GM19025 (cell line): Measurements from ENCODE around the gene GLCE.
"Not testable (repeated sequence)": the region's sequence is repeated elsewhere in the genome, so short reads cannot be mapped to it uniquely, and the experiment has no call there.

Experiments used
- ATAC-seq: cut with Tn5 transposase; IDR thresholded peaks from one replicate; pipeline ENCODE4 v1.9.1; 2021; ENCODE audit warnings: mild to moderate bottlenecking, low read depth, moderate library complexity; ENCODE audit not compliant: unreplicated experiment

The GLCE gene

DNA sequence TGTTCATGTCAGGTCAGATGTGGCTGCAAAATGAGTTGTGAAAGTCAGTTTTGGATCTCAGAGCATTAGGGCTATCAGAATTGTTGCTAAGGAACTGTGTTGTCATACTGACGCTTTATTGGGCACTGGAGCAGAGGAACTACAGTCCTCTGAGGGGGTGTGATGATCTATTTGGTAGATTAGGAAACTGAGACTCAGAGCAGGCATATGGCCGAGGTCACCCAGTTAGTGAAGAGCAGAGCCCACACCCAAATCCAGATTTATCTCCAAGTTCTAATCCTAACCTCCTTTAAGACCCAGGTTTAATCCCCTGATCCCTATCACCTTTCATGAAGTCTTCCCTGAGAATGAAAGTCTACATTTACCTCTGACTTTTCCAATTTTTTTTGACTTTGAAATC is 25.6 kb upstream of the GLCE start:
- ATAC-seq = no peak

DNA sequence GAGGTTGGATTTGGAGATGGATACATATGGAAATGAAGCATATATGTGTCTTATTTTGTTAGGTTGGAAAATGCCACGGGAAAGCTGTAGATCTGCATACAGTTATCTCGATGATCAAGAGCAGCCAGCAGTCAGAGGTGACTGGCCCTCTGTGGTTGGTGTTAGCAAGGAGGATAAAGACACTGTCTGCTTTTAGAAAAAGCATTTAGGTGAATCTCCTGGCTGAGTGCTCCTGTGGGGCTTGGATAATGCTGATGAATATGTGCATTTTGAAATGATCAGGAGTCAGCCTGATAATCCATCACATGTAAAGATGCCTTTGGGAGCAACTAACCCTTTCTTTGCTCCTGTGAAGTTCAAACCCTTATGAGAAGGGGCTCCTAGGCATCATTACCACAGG is 24.9 kb upstream of the GLCE start:
- no peak for ATAC-seq

DNA sequence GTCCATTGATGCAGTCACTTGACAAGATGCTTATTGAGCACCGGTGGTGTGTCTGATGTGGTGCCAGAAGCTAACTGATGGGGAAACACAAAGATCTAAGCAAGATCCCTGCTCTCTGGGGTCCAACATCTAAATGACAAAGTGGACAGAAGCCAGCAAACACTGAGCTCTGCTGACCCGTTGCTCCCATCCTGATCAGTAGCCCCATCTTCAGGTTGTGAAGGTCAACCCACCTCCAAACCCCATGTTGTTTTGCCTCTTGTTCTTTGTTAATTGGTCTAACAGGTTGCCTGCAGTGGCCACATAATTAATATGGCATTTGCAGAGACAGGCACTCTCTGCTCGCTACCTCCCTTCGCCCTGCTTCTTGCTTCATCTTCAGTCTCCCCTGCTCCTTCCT is 21.5 kb upstream of the GLCE start:
- no peak for ATAC-seq

DNA sequence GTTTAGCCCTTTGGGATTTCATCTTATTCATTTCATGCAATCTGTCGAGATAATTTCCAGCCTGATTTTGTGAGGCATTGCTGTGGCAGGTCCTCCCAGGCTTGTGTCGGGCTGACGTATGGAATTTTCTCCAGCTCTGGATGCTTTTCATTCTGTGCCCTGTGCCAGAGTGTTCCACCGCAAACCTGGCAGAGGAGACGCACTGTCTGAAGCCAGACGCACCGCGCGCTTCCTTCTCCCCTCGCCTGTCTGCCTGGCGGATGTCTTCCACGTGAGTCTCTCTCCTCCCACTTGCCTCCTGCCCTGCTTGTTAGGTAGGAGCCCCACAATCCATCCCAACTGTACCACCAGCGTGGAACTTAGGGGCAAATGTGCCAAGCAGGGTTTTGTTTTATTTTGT is 20.1 kb upstream of the GLCE start:
- no peak for ATAC-seq

DNA sequence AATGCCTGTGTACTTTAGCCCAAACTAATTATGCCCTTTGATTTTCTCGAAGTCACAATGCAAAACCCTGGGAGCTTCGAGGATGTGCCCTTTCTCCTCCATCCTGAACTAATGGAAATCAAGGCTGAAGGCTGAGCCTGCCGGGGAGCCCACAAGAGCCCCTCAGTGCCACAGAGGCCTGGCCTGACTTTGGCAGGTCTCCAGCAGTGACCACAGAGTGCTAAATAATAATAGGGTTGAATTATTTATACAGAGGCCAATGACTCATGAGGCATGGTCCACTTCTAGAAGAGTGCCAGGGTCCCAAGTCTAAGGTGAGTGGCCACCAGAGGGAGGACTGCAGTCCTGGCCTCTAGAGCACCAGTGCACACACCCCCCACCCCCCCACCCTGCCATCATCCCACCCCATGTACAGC is 19.1 kb upstream of the GLCE start:
- no peak for ATAC-seq

DNA sequence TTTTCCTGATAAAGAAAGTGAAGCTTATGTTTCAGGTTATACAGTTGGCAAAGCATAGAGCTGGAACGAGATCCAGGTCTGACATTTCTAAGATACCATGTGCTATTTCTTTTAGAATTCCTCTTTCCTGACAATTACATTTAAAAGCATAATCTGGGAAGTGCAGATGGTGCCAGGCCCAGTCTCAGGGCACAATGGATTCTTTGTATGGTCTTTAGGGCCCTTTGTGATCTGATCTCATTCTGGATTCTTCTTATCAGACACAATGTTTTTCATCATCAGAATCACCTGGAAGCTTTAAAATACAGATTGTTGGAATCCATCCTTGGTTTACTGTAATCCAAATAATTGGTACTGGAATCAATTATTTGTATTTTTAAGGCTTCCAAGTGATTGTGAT is 18.6 kb upstream of the GLCE start:
- ATAC-seq = no peak

DNA sequence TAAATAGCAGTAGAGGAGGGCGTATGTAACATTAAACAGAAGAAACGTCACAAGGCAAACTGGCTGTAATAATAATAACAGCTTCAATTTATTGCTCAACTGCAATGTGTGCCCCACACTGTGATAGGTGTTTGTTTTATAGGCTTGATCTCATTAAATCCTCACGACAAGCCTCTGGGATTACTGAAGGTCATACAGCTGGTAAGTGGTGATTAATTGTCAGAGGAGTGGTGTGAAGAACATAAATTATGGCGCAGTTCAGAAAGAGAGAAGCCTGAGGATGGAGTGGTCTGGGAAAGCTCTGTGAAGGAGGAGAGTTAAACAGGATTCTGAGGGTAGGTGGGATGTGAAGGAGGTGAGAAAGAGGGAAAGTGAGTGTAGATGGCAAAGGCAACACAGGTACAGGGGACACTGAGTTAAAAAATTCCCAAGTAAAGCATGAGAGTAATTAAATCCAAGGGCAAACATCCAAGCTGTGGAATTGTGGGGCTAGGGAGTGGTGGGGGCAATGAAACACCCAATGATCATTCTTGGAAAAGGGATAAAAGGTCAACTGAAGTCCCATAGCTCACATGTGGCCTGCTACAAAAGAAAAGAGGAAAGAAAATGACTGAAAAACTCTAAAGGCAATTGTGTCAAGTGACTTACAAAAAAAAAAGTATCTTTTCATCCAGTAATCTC is 16.5 kb upstream of the GLCE start:
- no peak for ATAC-seq

DNA sequence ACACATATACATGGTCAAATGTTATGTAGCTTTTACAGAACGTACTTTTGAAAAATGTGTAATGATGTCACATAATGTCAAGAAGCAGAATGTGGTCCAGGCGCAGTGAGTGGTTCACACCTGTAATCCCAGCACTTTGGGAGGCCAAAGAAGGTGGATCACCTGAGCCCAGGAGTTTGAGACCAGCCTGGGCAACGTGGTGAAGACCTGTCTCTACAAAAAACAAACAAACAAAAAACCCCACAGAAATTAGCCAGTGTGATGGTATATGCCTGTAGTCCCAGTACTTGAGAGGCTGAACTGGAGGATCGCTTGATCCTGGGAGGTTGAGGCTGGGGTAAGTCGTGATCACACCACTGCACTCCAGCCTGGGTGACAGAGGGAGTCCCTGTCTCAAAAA is 15.9 kb upstream of the GLCE start:
- ATAC-seq = no peak

DNA sequence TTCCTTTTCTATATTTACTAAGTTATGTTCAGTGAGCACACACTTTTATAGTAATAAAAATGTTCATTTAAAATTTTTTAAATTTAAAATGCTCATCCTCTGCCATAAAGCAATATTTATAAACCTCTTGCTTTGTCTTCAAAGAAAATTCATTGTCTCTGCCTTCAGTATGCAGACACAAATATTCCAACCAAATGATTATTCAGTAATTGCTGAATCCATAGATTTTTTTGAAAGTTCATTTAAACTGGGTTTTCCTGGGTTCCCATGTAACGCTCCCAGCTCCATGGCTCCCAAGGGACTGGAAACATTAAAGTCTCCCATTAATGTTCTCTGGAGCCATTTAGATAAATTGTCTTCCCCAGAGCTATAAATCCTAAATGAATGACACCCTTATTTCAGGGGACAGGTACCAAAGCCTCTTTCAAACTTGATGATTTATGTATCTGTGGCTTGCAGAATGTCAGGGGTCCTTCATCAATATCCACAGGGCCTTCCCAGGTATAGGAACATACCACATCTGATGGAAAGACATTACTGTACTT is 15.2 kb upstream of the GLCE start:
- ATAC-seq = no peak

DNA sequence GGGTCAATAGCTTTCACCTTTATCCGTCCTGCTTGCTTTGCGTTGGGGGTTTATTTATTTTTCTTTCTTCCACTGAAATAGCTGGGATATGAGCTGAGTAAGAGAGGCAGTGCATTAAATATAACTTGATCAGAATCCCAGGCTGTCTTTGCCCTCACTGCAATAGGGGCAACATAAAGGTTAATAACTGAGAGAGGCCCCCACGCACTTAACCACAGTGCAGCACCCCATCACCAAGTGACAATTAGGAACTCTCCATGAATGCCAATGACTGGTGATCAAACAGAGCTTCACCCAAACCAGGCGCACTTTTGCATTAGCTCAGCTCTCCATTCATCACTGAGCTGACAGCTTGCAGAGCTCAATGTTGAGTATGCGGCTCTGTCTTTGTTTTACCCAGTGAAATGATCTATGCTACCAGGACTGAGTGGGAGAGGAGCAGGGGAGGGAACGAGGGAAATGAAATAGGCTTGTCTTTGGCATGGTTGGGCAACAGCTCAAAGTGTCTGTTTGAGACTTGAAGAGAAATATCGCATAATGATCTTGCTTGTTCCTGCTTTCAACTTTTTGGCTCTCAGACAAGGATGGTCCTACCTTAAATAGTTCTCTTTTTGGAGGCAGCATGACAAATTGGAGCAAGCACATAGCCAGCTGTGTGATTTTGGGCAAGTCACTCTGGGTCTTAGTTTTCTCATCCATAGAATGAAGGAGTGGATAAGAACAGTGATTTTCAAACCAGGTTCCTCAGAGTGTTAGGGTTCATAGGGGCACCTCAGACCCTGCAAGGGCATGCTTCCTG is 14.5 kb upstream of the GLCE start:
- ATAC-seq = no peak

DNA sequence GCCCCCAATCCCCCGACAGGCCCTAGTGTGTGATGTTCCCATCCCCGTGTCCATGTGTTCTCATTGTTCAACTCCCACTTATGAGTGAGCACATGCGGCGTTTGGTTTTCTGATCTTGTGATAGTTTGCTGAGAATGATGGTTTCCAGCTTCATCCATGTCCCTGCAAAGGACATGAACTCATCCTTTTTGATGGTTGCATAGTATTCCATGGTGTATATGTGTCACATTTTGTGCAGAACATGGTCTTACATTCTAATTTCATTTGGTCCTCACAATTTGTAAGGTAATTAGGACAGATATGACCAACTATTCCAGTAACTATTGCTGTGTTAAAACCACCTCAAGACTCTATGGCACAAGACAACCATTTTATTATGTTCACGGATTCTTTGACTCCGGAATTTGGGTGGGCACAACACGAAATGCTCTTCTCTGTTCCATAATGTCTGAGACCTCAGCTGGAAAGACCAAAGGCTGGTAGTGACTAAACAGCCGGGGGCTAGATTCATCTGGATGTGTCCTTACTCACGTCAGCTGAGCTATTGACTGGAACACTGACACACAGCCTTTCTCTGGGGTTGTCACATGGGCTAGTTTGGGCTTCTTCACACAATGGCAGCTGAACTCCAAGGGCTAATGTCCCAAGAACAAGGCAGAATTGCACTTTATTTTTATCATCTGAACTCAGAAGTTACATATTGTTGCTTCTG is 13.6 kb upstream of the GLCE start:
- ATAC-seq = no peak

DNA sequence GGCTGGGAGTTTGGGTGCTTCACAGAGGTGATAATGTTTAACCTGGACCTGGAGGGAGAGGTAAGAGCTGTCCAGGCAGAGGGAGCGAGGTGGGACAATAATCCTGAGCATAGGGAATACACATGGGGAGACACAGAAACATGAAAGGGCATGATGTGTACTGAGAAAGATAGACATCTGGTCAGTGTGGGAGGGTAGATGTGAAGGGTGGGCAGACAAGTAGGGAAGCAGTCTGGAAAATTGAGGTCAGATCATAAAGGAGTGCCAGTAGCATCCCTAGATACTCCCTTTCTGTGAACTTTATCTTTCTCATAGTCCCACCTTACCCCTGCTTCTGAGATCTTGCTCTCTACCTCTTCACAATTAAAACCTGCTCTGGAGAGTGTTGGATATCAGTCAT is 12.0 kb upstream of the GLCE start:
- no peak for ATAC-seq

DNA sequence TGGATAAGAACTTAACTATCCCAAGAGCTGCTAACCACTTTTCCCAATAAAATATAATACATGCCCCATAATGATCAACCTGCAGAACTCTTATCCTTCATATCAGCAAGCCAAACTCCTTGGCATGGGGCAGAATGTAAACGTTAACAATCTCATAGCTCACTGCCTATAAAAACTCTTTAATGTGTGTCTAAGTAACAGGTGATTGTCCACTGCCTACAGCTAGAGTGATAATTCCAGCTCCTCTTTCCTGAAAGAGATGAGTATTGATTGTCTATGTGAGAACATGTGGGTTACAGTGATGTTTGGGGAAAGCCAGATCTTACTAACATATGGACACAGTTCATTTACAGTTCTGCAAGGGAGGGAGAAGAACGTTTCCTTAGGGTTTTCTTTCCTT is 11.3 kb upstream of the GLCE start:
- no peak for ATAC-seq

DNA sequence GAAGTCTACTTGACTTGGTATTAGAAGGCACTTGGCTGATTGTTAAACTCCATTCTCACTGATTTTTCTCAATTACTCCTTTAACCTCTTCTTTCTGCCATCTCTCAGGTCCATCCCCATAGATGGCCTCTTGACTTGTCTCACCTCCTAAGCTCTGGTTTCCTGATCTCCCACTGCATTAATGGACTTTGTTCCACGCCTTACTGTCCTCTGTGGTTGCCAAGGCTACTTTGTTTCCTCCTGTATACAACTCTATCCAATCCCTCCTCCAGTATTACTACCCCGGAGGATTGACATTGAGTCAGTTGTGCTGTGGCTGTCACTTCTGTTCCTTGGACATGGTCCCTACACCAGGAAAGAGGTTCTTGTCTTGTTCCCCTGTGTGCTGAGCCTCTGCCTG is 10.6 kb upstream of the GLCE start:
- no peak for ATAC-seq

DNA sequence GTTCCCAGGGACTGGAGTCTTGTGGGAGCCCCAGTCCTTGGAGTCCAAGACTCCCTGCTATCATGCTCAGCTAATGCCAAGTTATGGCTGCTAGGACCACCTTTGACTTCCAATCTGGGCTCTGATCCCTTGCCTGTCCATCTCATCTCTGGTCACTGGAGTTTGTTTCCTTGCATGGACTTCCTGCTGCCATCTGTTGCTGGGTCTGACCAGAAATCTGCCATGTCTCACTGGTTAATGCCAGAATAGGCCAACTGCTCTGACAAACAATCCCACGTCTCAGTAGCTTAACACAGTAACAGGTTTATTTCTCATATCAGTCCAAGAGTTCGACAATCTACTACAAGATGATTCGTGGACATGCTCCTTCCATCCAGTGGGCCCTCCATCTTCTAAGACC is 10.1 kb upstream of the GLCE start:
- ATAC-seq = no peak

DNA sequence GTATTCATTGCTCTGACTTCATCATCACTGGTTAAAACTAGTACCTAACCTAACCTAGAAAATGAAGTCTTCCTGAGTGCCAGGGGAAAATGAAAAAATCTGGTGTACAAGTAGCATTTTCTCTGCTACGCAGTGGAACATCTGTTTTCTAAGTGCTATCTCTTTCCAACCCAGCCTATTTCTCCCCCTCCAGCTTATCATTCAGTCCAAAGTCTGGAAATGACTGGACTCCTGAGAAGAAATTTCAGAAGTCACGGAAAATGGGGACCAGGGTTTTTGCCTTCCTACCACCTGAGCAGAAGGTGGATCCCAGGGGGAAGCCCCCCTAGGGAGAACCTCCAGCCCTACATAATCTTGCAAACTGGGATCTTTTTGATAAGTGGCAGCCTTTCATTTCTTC is 9.6 kb upstream of the GLCE start:
- ATAC-seq = no peak

DNA sequence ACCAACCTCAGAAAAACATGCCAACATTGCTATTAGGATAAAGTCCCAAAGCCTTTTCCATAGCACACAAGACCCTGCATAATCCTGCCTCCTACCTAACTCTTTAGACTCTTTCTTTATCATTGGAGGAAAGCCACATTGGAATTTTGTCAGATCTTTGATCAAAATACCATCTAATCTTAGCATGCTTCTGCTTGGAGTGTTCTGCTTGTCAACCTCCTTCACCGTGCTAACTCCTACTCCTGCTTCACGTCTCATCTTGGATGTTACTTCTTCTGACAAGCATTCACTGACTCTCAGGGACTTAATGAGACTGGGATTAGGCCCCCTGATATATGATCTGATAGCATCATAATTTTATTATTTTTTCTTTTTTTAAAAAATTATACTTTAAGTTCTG is 7.4 kb upstream of the GLCE start:
- ATAC-seq = no peak

DNA sequence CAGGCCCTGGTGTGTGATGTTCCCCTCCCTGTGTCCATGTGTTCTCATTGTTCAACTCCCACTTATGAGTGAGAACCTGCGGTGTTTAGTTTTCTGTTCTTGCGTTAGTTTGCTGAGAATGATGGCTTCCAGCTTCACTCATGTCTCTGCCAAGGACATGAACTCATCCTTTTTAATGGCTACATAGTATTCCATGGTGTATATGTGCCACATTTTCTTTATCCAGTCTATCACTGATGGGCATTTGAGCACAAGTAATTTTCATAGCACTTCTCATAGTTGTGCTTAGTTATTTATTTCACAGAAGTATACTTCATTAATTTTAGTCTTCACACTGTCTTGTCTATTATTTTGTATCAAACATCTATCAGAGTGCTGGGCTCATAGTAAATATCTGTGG is 6.8 kb upstream of the GLCE start:
- not testable (repeated sequence) for ATAC-seq

DNA sequence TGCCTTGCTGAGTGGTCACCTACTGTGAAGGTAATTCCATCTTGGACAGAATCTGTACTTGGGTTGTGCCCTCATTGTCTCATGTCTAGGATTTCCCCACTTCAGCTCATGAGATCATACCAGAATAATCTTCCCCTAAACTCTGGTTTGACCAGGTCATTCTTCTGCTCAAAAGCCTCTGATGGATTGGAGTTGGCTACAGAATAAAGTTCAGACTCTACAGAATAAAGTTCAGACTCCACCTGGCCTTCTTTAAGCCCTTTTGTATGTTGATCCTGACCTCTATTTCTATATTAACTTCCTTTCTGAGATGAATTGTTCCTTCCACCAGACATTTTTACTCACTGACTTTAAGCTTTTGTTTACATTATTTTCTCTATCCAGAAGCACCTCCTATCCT is 6.4 kb upstream of the GLCE start:
- no peak for ATAC-seq

DNA sequence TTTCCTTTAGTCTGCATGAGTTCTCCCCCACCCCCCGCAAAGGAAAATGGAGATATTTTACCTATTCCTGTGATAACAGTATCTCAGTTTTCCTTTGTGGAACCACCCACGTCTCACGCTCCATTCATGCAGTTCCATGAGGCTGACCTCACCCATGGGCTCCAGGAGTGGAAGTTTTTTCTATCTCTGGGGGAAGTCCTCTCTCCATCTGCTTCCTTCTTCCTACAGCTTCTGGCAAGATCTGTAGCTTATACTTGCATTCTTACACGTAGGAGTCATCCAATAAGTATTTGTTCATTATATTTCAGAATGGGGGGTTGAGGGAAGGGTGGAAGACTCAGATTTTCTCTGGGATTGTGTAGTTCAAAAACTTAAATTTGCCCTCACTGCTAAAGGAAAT is 5.8 kb upstream of the GLCE start:
- no peak for ATAC-seq

DNA sequence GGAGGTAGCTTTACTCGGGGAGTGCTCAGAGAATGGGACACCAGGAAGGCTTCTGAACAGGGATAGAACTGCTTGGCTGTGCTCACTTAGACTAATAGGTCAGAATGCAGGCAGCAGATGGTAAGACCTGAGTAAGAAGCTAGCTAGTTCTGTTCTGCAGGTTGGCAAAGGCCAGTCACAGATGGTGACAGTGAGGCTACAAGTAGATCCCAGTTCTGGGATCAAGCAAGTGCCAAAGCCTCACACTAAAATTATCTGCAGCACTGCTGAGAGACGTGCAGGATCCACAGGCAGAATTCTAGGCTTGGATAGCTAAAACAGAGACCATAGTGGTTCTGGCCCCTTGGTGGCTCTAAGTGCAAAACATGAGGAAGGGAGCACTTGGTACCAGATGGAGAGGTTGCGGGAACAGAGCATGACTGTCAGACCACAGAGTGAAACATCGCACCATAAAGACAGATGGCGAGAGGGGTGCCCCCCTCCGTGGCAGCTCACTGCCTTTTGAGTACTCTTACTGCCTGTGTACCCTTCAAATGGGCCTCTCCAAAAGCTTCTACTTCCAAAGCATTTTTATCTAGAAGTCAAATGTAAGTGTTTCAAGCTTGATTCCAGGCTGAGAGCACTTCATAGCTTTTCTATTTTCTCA is 3.6 kb upstream of the GLCE start:
- no peak for ATAC-seq
